OCI-LY7 (cell line): ENCODE measurements around the gene WTAP. TPM values are rescaled to one million over a fixed set of nuclear protein-coding genes. Genes with fewer than 3 reads are reported as not detected.
A peak's percentile ranks its signal among the peaks of the same experiment; 100 is the strongest.

Experiments
- BruUV-seq: library from RNA; stranded (reverse); fragments of 400-500 nt; replicated peaks from 2 replicates; lab custom pipeline; 2021; lab: Mats Ljungman, UMichigan
- CTCF ChIA-PET: fragments of 300-600 bp; sonication (Branson Sonifier 250); formaldehyde crosslinking; loops from one replicate; lab custom pipeline; 2022; ENCODE audit warnings: antibody characterized with exemption; ENCODE audit not compliant: unreplicated experiment; lab: Charles Lee
- POLR2A ChIA-PET: fragments of 300-600 bp; sonication (Branson Sonifier 250); formaldehyde crosslinking; loops from one replicate; lab custom pipeline; 2022; ENCODE audit warnings: antibody characterized with exemption; lab: Charles Lee
- DNase-seq: peaks from one replicate; pipeline ENCODE4 v3.0.0-alpha.2; 2015; ENCODE audit warnings: low spot score
- H2AFZ ChIP-seq: fragments of 200-600 bp; sonication (generic), shearing (Covaris generic); 2 replicates; pipeline ENCODE4 v1.6.1; 2014; ENCODE audit warnings: mild to moderate bottlenecking, antibody characterized with exemption, low read length, moderate library complexity
- H3K27ac ChIP-seq: fragments of 200-600 bp; sonication (generic); 2 replicates; pipeline ENCODE4 v1.5.1; 2014; ENCODE audit warnings: mixed run types, low read depth, mild to moderate bottlenecking, moderate library complexity, low read length, inconsistent platforms; ENCODE audit not compliant: poor library complexity, severe bottlenecking
- H3K36me3 ChIP-seq: fragments of 200-600 bp; sonication (generic); 2 replicates; pipeline ENCODE4 v1.6.1; 2014; ENCODE audit warnings: mild to moderate bottlenecking, antibody characterized with exemption, low read length, moderate library complexity, mixed read lengths; ENCODE audit not compliant: insufficient read depth
- H3K4me1 ChIP-seq: fragments of 200-600 bp; sonication (generic); 2 replicates; pipeline ENCODE4 v1.5.1; 2014; ENCODE audit warnings: mild to moderate bottlenecking, low read length; ENCODE audit not compliant: insufficient read depth, poor library complexity, severe bottlenecking
- H3K4me2 ChIP-seq: fragments of 200-600 bp; sonication (generic); 2 replicates; pipeline ENCODE4 v1.6.1; 2014; ENCODE audit warnings: mild to moderate bottlenecking, low read length
- H3K4me3 ChIP-seq: fragments of 200-600 bp; sonication (generic); 2 replicates; pipeline ENCODE4 v1.5.1; 2014; ENCODE audit warnings: mild to moderate bottlenecking, low read depth, low read length; ENCODE audit not compliant: poor library complexity, severe bottlenecking
- H3K79me2 ChIP-seq: fragments of 200-600 bp; sonication (generic); 2 replicates; pipeline ENCODE4 v1.6.1; 2016; ENCODE audit warnings: low read depth, mild to moderate bottlenecking, low read length, moderate library complexity, mixed read lengths; ENCODE audit not compliant: insufficient read depth
- H3K9me2 ChIP-seq: fragments of 200-600 bp; sonication (generic); 2 replicates; pipeline ENCODE4 v1.6.1; 2016; ENCODE audit warnings: mild to moderate bottlenecking, low read length, mixed read lengths; ENCODE audit not compliant: insufficient read depth
- H3K9me3 ChIP-seq: fragments of 200-600 bp; sonication (generic); 2 replicates; pipeline ENCODE4 v1.6.1; 2014; ENCODE audit warnings: mild to moderate bottlenecking, mixed run types, low read length, mixed read lengths
- H4K20me1 ChIP-seq: fragments of 200-600 bp; sonication (generic); 2 replicates; pipeline ENCODE4 v1.6.1; 2014; ENCODE audit warnings: mild to moderate bottlenecking, antibody characterized with exemption, low read length, moderate library complexity, mixed read lengths; ENCODE audit not compliant: insufficient read depth
- CTCF ChIP-seq: fragments of 200-600 bp; sonication (generic); conservative IDR thresholded peaks from 2 replicates; pipeline ENCODE4 v1.5.1; 2014; ENCODE audit warnings: mild to moderate bottlenecking, antibody characterized with exemption, low read length, moderate library complexity, mixed read lengths
- EZH2phosphoT487 ChIP-seq: fragments of 200-600 bp; sonication (generic); IDR thresholded peaks from 2 replicates; pipeline ENCODE4 v1.6.1; 2018; ENCODE audit warnings: low read depth, borderline replicate concordance, mild to moderate bottlenecking, mixed run types, antibody characterized with exemption, low read length, moderate library complexity, mixed read lengths
- intact Hi-C: fragments of 100-400 bp; cut with micrococcal nuclease; formaldehyde crosslinking; loops from one replicate; pipeline ENCODE4 v1.10.0; 2022; ENCODE audit not compliant: unreplicated experiment
- total RNA-seq, 2 experiments: library from RNA; depleted of rRNA in 1 of 2; stranded (reverse); fragments of >200 nt in 1 of 2; shearing (Covaris generic) in 1 of 2; gene quantifications; 2 replicates each; pipeline ENCODE4 v1.2.3, GENCODE V29; 2014 to 2022

Gene WTAP
- total RNA-seq, 2 experiments from 2014 or later: 99.3 to 115 TPM

GRCh38 chr6:159777240-159777904, 50.1 kb downstream of the WTAP start:
- H3K9me3 ChIP-seq: no peaks in the 10 kb centered on the region
- DNase-seq: no peak
- BruUV-seq: no TSS peak
- peaks cover 24% of the 10 kb centered on the region for H4K20me1 ChIP-seq
- POLR2A ChIA-PET: interaction anchor here (0.5 to 1.3 kb wide), 5 partner anchors 13 to 48 kb away, joined by 3 to 4 read pairs (median 3); partner anchors contain the start of genes ACAT2 and MRPL18
- H3K4me1 ChIP-seq: no peaks in the 10 kb centered on the region
- H3K79me2 ChIP-seq: peaks cover 18% of the 10 kb centered on the region; the same call in 1 of the 2 replicates
- H3K36me3 ChIP-seq: peaks cover 100% of the 10 kb centered on the region
- intact Hi-C loops: no loop called here
- TF ChIP-seq CTCF: no peak
- no peak for TF ChIP-seq EZH2phosphoT487
- H3K4me2 ChIP-seq: no peak overlapping the region
- CTCF ChIA-PET: no interaction called here
- H3K9me2 ChIP-seq: no peaks in the 10 kb centered on the region
- no peak overlapping the region for H2AFZ ChIP-seq
- no peak overlapping the region for H3K27ac ChIP-seq
- no peak overlapping the region for H3K4me3 ChIP-seq

- Histone ChIP-seq H3K9me3 (no peaks in the 10 kb centered on the region), H3K4me3 (no peak overlapping the region), H3K4me2 (no peak overlapping the region), H3K79me2 (peaks cover 25% of the 10 kb centered on the region; the same call in 1 of the 2 replicates), H2AFZ (no peak overlapping the region), H3K9me2 (no peaks in the 10 kb centered on the region), H3K27ac (no peak overlapping the region), H4K20me1 (peaks cover 31% of the 10 kb centered on the region), H3K36me3 (peaks cover 100% of the 10 kb centered on the region), H3K4me1 (no peaks in the 10 kb centered on the region)
- POLR2A ChIA-PET: interaction anchor here (1.3 kb wide), 1 partner anchor 12 kb away, joined by 4 read pairs; the partner anchor contains the start of gene MRPL18
- TF ChIP-seq CTCF: no peak
- no peak for TF ChIP-seq EZH2phosphoT487
- BruUV-seq: no TSS peak
- DNase-seq: no peak
- intact Hi-C loops: no loop called here
- CTCF ChIA-PET: no interaction called here
These were observed 50.8 kb downstream of the WTAP start for GRCh38 chr6:159778131-159778530.

GRCh38 chr6:159778542-159779103, 51.3 kb downstream of the WTAP start:
- Histone ChIP-seq H3K27ac (no peak overlapping the region), H3K4me1 (no peaks in the 10 kb centered on the region), H3K9me3 (no peaks in the 10 kb centered on the region), H3K4me3 (no peak overlapping the region), H2AFZ (no peak overlapping the region), H3K79me2 (peaks cover 30% of the 10 kb centered on the region; the same call in 1 of the 2 replicates), H3K4me2 (no peak overlapping the region), H3K9me2 (no peaks in the 10 kb centered on the region), H4K20me1 (peaks cover 34% of the 10 kb centered on the region), H3K36me3 (peaks cover 100% of the 10 kb centered on the region)
- ChIA-PET POLR2A (no interaction called here), CTCF (no interaction called here)
- intact Hi-C loops: no loop called here
- BruUV-seq: TSS peak; percentile 68
- TF ChIP-seq EZH2phosphoT487: no peak
- TF ChIP-seq CTCF: no peak
- no peak for DNase-seq
